ENCODE measurements around the gene TOMM6. TPM values are rescaled to one million over a fixed set of nuclear protein-coding genes. Genes with fewer than 3 reads are reported as not detected.
A peak's percentile ranks its signal among the peaks of the same experiment; 100 is the strongest.

TOMM6 gene
- total and polyA plus RNA-seq, 7 experiments from 2014 or later: 114 to 449 (median 134) TPM

GRCh38 chr6:41770381-41771057, 17.0 kb upstream of the TOMM6 start:
- H3K4me3 Mint-ChIP-seq: peak overlapping the region in 1 of 10 donors; percentile 34
- ChIA-PET CTCF (interaction anchor here (0.8 kb wide), 1 partner anchor 11 kb away, joined by 3 read pairs; no protein-coding TSS in a partner anchor), POLR2A (no interaction called here)
- no peaks in the 10 kb centered on the region for H3K4me1 ChIP-seq (ENCODE audit: control insufficient read depth in 2 of 2, insufficient read depth in 2 of 2, low read length in 2 of 2)
- DNase-seq: no peak
- H3K4me3 ChIP-seq (ENCODE audit: low read length): no peak overlapping the region
- no peaks in the 10 kb centered on the region for H3K9me3 ChIP-seq (ENCODE audit: control insufficient read depth in 2 of 3, low read length in 3 of 3)
- peaks cover 1 to 13% (median 6%) of the 10 kb centered on the region in 7 donors for H3K4me1 Mint-ChIP-seq
- H3K27me3 ChIP-seq (ENCODE audit: control insufficient read depth in 2 of 2, insufficient read depth in 2 of 2, low read length in 2 of 2): no peaks in the 10 kb centered on the region
- no peak overlapping the region for H3K27ac Mint-ChIP-seq
- H3K36me3 Mint-ChIP-seq: peaks cover 5 to 35% (median 17%) of the 10 kb centered on the region in 5 donors
- ATAC-seq: no peak
- H3K9me3 Mint-ChIP-seq: peaks cover 0 to 2% (median 0%) of the 10 kb centered on the region in 11 donors
- peaks cover 0 to 47% (median 0%) of the 10 kb centered on the region in 3 experiments for H3K36me3 ChIP-seq (ENCODE audit: control insufficient read depth in 2 of 3, insufficient read depth in 3 of 3, low read length in 3 of 3)
- H3K27ac ChIP-seq (ENCODE audit: low read depth, low read length): no peak overlapping the region
- H3K27me3 Mint-ChIP-seq: no peaks in the 10 kb centered on the region
- intact Hi-C loops (cut with micrococcal nuclease): no loop called here

- H3K36me3 Mint-ChIP-seq: peaks cover 5 to 38% (median 17%) of the 10 kb centered on the region in 5 donors
- DNase-seq (no peak), ATAC-seq (no peak)
- H3K27ac Mint-ChIP-seq: no peak overlapping the region
- no peaks in the 10 kb centered on the region for H3K4me1 ChIP-seq (ENCODE audit: control insufficient read depth in 2 of 2, insufficient read depth in 2 of 2, low read length in 2 of 2)
- H3K27me3 ChIP-seq (ENCODE audit: control insufficient read depth in 2 of 2, insufficient read depth in 2 of 2, low read length in 2 of 2): no peaks in the 10 kb centered on the region
- POLR2A ChIA-PET: no interaction called here
- H3K4me3 ChIP-seq (ENCODE audit: low read length): no peak overlapping the region
- H3K9me3 ChIP-seq (ENCODE audit: control insufficient read depth in 2 of 3, low read length in 3 of 3): no peaks in the 10 kb centered on the region
- H3K27ac ChIP-seq (ENCODE audit: low read depth, low read length): no peak overlapping the region
- no peak overlapping the region for H3K4me3 Mint-ChIP-seq
- H3K4me1 Mint-ChIP-seq: peaks cover 1 to 13% (median 6%) of the 10 kb centered on the region in 7 donors
- intact Hi-C loops (cut with micrococcal nuclease): no loop called here
- CTCF ChIA-PET: no interaction called here
- H3K9me3 Mint-ChIP-seq: peaks cover 0 to under 1% (median 0%) of the 10 kb centered on the region in 11 donors
- H3K27me3 Mint-ChIP-seq: no peaks in the 10 kb centered on the region
- H3K36me3 ChIP-seq (ENCODE audit: control insufficient read depth in 2 of 3, insufficient read depth in 3 of 3, low read length in 3 of 3): peaks cover 0 to 50% (median 0%) of the 10 kb centered on the region in 3 experiments
These were observed 16.2 kb upstream of the TOMM6 start for GRCh38 chr6:41771058-41771983.

DNA sequence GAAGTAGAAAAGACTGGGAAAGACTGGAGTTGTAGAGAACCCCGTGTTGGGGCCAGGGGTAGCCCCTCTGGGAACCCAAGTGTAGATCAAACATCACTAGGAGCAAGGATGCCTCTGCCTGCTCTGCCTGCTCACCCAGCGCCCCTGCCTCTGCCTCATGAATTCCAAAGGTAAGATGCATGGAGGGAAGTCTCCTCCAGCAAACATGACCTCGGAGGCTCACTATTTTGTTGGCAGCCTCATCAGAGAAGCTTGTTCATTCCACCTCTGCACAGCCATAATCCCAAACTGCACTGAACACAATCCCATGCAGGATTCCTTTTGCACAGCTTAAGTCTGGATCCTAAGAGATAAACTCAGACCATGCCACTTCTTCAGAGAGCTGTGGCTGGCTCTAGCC, 12.7 kb upstream of the TOMM6 start:
- H3K4me3 ChIP-seq (ENCODE audit: low read length): no peak overlapping the region
- DNase-seq (no peak), ATAC-seq (no peak)
- no peak overlapping the region for H3K27ac ChIP-seq (ENCODE audit: low read depth, low read length)
- Mint-ChIP-seq H3K36me3 (peaks cover 5 to 38% (median 17%) of the 10 kb centered on the region in 5 donors), H3K9me3 (peaks cover 0 to 2% (median 0%) of the 10 kb centered on the region in 11 donors), H3K4me3 (no peak overlapping the region), H3K4me1 (peaks cover 6 to 16% (median 11%) of the 10 kb centered on the region in 7 donors), H3K27me3 (no peaks in the 10 kb centered on the region), H3K27ac (no peak overlapping the region)
- intact Hi-C loops (cut with micrococcal nuclease): no loop called here
- ChIA-PET CTCF (interaction anchor here (1.0 to 1.5 kb wide), 2 partner anchors 172 to 254 kb away, joined by 3 to 6 read pairs; no protein-coding TSS in a partner anchor), POLR2A (interaction anchor here (1.0 kb wide), 1 partner anchor 12 kb away, joined by 3 read pairs; the partner anchor contains the start of gene TOMM6)
- H3K36me3 ChIP-seq (ENCODE audit: control insufficient read depth in 2 of 3, insufficient read depth in 3 of 3, low read length in 3 of 3): peaks cover 0 to 60% (median 0%) of the 10 kb centered on the region in 3 experiments
- H3K4me1 ChIP-seq (ENCODE audit: control insufficient read depth in 2 of 2, insufficient read depth in 2 of 2, low read length in 2 of 2): peaks cover 5 to 7% of the 10 kb centered on the region in 2 donors
- H3K27me3 ChIP-seq (ENCODE audit: control insufficient read depth in 2 of 2, insufficient read depth in 2 of 2, low read length in 2 of 2): no peaks in the 10 kb centered on the region
- no peaks in the 10 kb centered on the region for H3K9me3 ChIP-seq (ENCODE audit: control insufficient read depth in 2 of 3, low read length in 3 of 3)

DNA sequence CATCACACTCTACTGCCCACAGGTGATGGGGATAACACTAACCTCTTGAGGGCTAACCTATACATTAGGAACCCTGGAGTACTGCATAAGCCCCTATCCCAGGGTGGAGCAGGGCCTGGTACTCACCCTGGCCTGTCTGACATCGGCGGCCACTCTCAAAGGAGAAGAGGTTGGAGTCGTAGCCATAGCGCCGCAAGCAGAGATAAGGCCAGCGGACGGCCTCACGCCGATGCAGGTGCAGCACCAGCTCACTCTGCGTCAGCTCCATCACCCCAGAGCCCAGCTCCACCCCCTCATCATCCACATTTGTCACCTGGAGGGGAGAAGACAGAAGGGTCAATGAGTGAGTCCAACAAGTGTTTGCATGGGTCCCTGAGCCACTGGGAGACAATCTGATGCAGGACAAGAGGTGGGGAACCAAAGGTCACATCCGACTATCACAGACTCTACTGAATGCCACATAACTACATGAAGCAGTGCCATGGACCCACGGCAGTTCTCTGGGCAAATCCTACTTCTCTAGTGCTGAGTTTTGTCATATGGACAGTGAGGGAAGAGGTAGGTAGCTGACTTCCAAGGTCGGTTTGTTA, 12.1 kb upstream of the TOMM6 start:
- H3K4me3 Mint-ChIP-seq: no peak overlapping the region
- ATAC-seq (no peak), DNase-seq (no peak)
- ChIA-PET POLR2A (interaction anchor here (1.0 kb wide), 1 partner anchor 12 kb away, joined by 3 read pairs; the partner anchor contains the start of gene TOMM6), CTCF (interaction anchor here (1.0 to 1.5 kb wide), 2 partner anchors 173 to 253 kb away, joined by 3 to 6 read pairs; no protein-coding TSS in a partner anchor)
- H3K36me3 Mint-ChIP-seq: peaks cover 5 to 36% (median 17%) of the 10 kb centered on the region in 5 donors
- H3K36me3 ChIP-seq (ENCODE audit: control insufficient read depth in 2 of 3, insufficient read depth in 3 of 3, low read length in 3 of 3): peaks cover 0 to 57% (median 0%) of the 10 kb centered on the region in 3 experiments
- H3K27me3 Mint-ChIP-seq: no peaks in the 10 kb centered on the region
- no peak overlapping the region for H3K27ac Mint-ChIP-seq
- H3K4me3 ChIP-seq (ENCODE audit: low read length): no peak overlapping the region
- H3K9me3 ChIP-seq (ENCODE audit: control insufficient read depth in 2 of 3, low read length in 3 of 3): no peaks in the 10 kb centered on the region
- H3K27me3 ChIP-seq (ENCODE audit: control insufficient read depth in 2 of 2, insufficient read depth in 2 of 2, low read length in 2 of 2): no peaks in the 10 kb centered on the region
- peaks cover 0 to 2% (median 0%) of the 10 kb centered on the region in 11 donors for H3K9me3 Mint-ChIP-seq
- H3K27ac ChIP-seq (ENCODE audit: low read depth, low read length): no peak overlapping the region
- intact Hi-C loops (cut with micrococcal nuclease): no loop called here
- H3K4me1 ChIP-seq (ENCODE audit: control insufficient read depth in 2 of 2, insufficient read depth in 2 of 2, low read length in 2 of 2): peaks cover 5 to 7% of the 10 kb centered on the region in 2 donors
- peaks cover 6 to 18% (median 11%) of the 10 kb centered on the region in 7 donors for H3K4me1 Mint-ChIP-seq

DNA sequence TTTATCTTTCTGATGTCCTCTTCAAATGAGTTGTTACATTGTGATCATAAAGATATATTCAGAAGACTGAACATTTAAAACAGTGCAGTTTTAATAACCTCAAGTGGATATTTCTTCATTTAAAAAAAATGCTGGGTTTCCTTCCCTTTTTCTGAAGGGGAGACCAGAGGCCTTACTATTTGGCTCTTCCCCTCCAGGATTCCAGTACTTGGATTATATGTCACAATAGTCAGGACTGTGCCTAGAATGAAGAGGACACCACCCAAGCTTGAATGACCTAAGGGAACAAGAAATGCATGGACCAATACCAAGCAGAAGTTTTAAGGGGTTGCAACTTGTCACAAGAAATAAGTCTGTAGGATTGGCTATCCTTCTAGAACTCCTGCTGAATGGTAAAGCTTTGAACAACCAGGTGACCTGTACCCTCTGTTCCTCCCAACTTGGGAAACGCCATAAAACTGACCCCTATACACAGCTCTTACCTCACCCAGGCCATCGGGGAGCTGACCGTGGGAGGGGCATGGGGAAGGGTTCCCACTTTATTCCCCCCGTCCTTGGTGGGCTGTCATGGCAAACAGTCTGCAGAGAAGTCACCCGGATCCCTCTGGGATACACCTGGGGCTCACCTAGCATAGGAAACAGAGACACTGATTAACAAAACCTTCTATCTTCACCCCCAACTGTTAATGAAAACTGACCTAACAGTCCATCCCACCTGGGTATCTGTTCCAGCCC, 9.8 kb upstream of the TOMM6 start:
- no peak overlapping the region for H3K4me3 ChIP-seq (ENCODE audit: low read length)
- H3K36me3 Mint-ChIP-seq: peaks cover 0 to 19% (median 10%) of the 10 kb centered on the region in 5 donors
- intact Hi-C loops (cut with micrococcal nuclease): no loop called here
- no peaks in the 10 kb centered on the region for H3K27me3 ChIP-seq (ENCODE audit: control insufficient read depth in 2 of 2, insufficient read depth in 2 of 2, low read length in 2 of 2)
- CTCF ChIA-PET: interaction anchor here (1.1 kb wide), 1 partner anchor 9 kb away, joined by 4 read pairs; no protein-coding TSS in a partner anchor
- POLR2A ChIA-PET: interaction anchor here (0.7 to 1.4 kb wide), 3 partner anchors 10 to 135 kb away, joined by 3 to 7 read pairs (median 6); partner anchors contain the start of gene TOMM6
- ATAC-seq: no peak
- DNase-seq: no peak
- H3K27ac ChIP-seq (ENCODE audit: low read depth, low read length): no peak overlapping the region
- H3K27me3 Mint-ChIP-seq: peaks cover 0 to 13% (median 0%) of the 10 kb centered on the region in 5 donors
- H3K27ac Mint-ChIP-seq: peak overlapping the region in 1 of 9 donors; percentile 24
- H3K4me1 Mint-ChIP-seq: peaks cover 10 to 26% (median 20%) of the 10 kb centered on the region in 7 donors
- H3K9me3 ChIP-seq (ENCODE audit: control insufficient read depth in 2 of 3, low read length in 3 of 3): no peaks in the 10 kb centered on the region
- H3K36me3 ChIP-seq (ENCODE audit: control insufficient read depth in 2 of 3, insufficient read depth in 3 of 3, low read length in 3 of 3): peaks cover 0 to 33% (median 0%) of the 10 kb centered on the region in 3 experiments
- peaks cover 0 to 2% (median 0%) of the 10 kb centered on the region in 11 donors for H3K9me3 Mint-ChIP-seq
- H3K4me1 ChIP-seq (ENCODE audit: control insufficient read depth in 2 of 2, insufficient read depth in 2 of 2, low read length in 2 of 2): peaks cover 7 to 9% of the 10 kb centered on the region in 2 donors
- H3K4me3 Mint-ChIP-seq: peak overlapping the region in 4 of 10 donors; percentile 5 to 63 (median 14)
